ENCODE results near the gene OR8B12.

Gene OR8B12

DNA sequence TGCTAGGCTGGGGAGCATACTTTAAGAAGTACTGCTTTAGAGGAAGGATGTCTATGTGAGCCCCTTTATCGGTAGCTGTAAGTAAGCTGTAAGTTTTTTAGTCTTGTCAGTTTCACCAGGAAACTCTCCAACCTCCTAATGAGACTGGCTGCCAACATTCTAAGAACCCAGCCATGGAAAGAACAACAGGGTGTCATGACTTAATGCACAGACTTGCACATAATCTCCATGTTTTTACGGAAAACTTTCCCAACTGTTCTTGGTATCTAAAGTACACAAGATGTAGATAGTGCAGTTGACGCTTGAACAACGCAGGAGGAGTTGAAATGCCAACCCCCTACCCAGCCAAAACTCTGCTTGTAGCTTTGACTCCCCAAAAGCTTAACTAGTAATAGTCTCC is 35.3 kb upstream of the OR8B12 start:
- Histone ChIP-seq H3K79me2 (ENCODE audit: control insufficient read depth, insufficient read depth, low read length, poor library complexity) (no peaks in the 10 kb centered on the region), H3K4me2 (ENCODE audit: low read length) (no peak overlapping the region), H3K4me1 (ENCODE audit: control insufficient read depth in 1 of 2, insufficient read depth in 2 of 2, low read length in 2 of 2) (no peaks in the 10 kb centered on the region), H4K12ac (ENCODE audit: low read depth, low read length) (no peak overlapping the region), H3K79me1 (ENCODE audit: low read length) (no peaks in the 10 kb centered on the region), H4K8ac (ENCODE audit: low read depth, low read length) (no peak overlapping the region), H2BK5ac (ENCODE audit: low read depth, low read length, poor library complexity) (no peak overlapping the region), H3K9me3 (ENCODE audit: insufficient read depth, low read depth, low read length) (no peaks in the 10 kb centered on the region), H3K23ac (ENCODE audit: low read length) (no peak overlapping the region), H2AFZ (ENCODE audit: insufficient read depth, low read length, poor library complexity) (no peak overlapping the region), H3K14ac (ENCODE audit: low read length) (no peak overlapping the region), H4K91ac (ENCODE audit: low read depth, low read length) (no peak overlapping the region), H3K36me3 (ENCODE audit: control insufficient read depth in 1 of 2, insufficient read depth in 2 of 2, low read length in 2 of 2) (no peaks in the 10 kb centered on the region), H2AK5ac (ENCODE audit: low read length) (no peak overlapping the region), H3K18ac (ENCODE audit: low read length) (no peak overlapping the region), H3K27me3 (ENCODE audit: insufficient read depth, low read length) (no peaks in the 10 kb centered on the region), H2BK12ac (ENCODE audit: low read length) (no peak overlapping the region), H2BK120ac (ENCODE audit: insufficient read depth, low read length, poor library complexity) (no peak overlapping the region), H3K4ac (ENCODE audit: low read depth, low read length) (no peak overlapping the region), H3K27ac (ENCODE audit: low read depth, low read length) (no peak overlapping the region), H3K4me3 (ENCODE audit: low read depth, low read length) (no peak overlapping the region), H3K9ac (ENCODE audit: low read length) (no peak overlapping the region)
- WGBS (ENCODE audit: extremely low coverage, insufficient coverage, insufficient read length): no CpG with 5 or more reads among the region's 4 CpGs
- no peak for DNase-seq

DNA sequence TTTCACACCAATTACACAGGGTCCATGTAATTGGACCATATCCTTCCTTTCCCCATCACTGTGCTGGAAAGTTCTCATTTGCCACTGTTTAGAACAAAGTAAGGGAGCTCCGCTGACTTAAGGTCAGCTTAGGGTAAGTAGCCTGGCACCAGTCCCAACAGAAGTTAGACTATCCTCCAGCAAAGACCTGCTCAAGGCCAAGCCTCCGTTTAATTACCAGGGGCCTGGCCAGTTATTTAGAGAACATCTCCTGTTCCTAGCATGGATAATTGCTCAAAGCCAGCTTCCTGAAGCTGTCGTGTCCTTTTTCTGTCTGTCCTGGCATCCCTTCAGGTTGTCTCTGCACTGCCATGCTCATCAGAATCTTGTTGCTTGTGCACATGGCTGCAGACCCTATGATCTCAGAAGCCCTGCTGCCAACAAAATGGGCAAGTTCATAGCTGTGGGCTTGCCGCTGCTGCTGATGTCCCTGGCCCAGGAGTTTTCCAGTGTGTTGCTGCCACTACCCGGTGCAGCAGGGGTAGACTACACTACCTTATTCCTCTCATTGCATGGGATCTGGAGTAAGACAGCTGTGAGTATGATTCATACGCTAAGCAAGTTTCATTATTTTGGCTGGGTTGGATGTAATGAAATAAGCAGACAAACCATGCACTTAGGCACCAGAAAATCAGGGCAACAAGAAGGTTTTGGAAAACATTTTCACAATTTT is 34.4 kb upstream of the OR8B12 start:
- H3K27me3 ChIP-seq (ENCODE audit: insufficient read depth, low read length): no peaks in the 10 kb centered on the region
- no CpG with 5 or more reads among the region's 6 CpGs for WGBS (ENCODE audit: extremely low coverage, insufficient coverage, insufficient read length)

DNA sequence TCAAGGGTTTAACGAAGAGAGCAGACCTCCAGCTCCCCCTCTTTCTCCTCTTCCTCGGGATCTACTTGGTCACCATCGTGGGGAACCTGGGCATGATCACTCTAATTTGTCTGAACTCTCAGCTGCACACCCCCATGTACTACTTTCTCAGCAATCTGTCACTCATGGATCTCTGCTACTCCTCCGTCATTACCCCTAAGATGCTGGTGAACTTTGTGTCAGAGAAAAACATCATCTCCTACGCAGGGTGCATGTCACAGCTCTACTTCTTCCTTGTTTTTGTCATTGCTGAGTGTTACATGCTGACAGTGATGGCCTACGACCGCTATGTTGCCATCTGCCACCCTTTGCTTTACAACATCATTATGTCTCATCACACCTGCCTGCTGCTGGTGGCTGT is 26.7 kb upstream of the OR8B12 start:
- Histone ChIP-seq H3K79me2 (ENCODE audit: control insufficient read depth, insufficient read depth, low read length, poor library complexity) (no peaks in the 10 kb centered on the region), H3K36me3 (ENCODE audit: control insufficient read depth in 1 of 2, insufficient read depth in 2 of 2, low read length in 2 of 2) (no peaks in the 10 kb centered on the region), H3K27me3 (ENCODE audit: insufficient read depth, low read length) (no peaks in the 10 kb centered on the region), H3K27ac (ENCODE audit: low read depth, low read length) (no peak overlapping the region), H2AK5ac (ENCODE audit: low read length) (no peak overlapping the region), H3K4me3 (ENCODE audit: low read depth, low read length) (no peak overlapping the region), H3K14ac (ENCODE audit: low read length) (no peak overlapping the region), H3K9ac (ENCODE audit: low read length) (no peak overlapping the region), H4K91ac (ENCODE audit: low read depth, low read length) (no peak overlapping the region), H4K12ac (ENCODE audit: low read depth, low read length) (no peak overlapping the region), H3K79me1 (ENCODE audit: low read length) (no peaks in the 10 kb centered on the region), H2BK12ac (ENCODE audit: low read length) (no peak overlapping the region), H3K18ac (ENCODE audit: low read length) (no peak overlapping the region), H3K4ac (ENCODE audit: low read depth, low read length) (no peak overlapping the region), H2BK5ac (ENCODE audit: low read depth, low read length, poor library complexity) (no peak overlapping the region), H3K9me3 (ENCODE audit: insufficient read depth, low read depth, low read length) (no peaks in the 10 kb centered on the region), H3K4me2 (ENCODE audit: low read length) (no peak overlapping the region), H2BK120ac (ENCODE audit: insufficient read depth, low read length, poor library complexity) (no peak overlapping the region), H3K23ac (ENCODE audit: low read length) (no peak overlapping the region), H3K4me1 (ENCODE audit: control insufficient read depth in 1 of 2, insufficient read depth in 2 of 2, low read length in 2 of 2) (no peaks in the 10 kb centered on the region), H2AFZ (ENCODE audit: insufficient read depth, low read length, poor library complexity) (no peak overlapping the region), H4K8ac (ENCODE audit: low read depth, low read length) (no peak overlapping the region)
- WGBS (ENCODE audit: extremely low coverage, insufficient coverage, insufficient read length): no CpG with 5 or more reads among the region's 7 CpGs
- DNase-seq: no peak

More for the DNA sequence above, 34.4 kb upstream of the OR8B12 start:
- no peaks in the 10 kb centered on the region for H3K9me3 ChIP-seq (ENCODE audit: insufficient read depth, low read depth, low read length)
- H3K4me3 ChIP-seq (ENCODE audit: low read depth, low read length): no peak overlapping the region
- no peak overlapping the region for H3K18ac ChIP-seq (ENCODE audit: low read length)
- no peak overlapping the region for H2AK5ac ChIP-seq (ENCODE audit: low read length)
- H2BK12ac ChIP-seq (ENCODE audit: low read length): no peak overlapping the region
- H3K4me1 ChIP-seq (ENCODE audit: control insufficient read depth in 1 of 2, insufficient read depth in 2 of 2, low read length in 2 of 2): no peaks in the 10 kb centered on the region
- H3K79me1 ChIP-seq (ENCODE audit: low read length): no peaks in the 10 kb centered on the region
- H3K23ac ChIP-seq (ENCODE audit: low read length): no peak overlapping the region
- no peak overlapping the region for H3K9ac ChIP-seq (ENCODE audit: low read length)
- H3K4ac ChIP-seq (ENCODE audit: low read depth, low read length): no peak overlapping the region
- no peaks in the 10 kb centered on the region for H3K79me2 ChIP-seq (ENCODE audit: control insufficient read depth, insufficient read depth, low read length, poor library complexity)
- H2AFZ ChIP-seq (ENCODE audit: insufficient read depth, low read length, poor library complexity): no peak overlapping the region
- no peak overlapping the region for H4K91ac ChIP-seq (ENCODE audit: low read depth, low read length)
- no peak overlapping the region for H3K27ac ChIP-seq (ENCODE audit: low read depth, low read length)
- H2BK5ac ChIP-seq (ENCODE audit: low read depth, low read length, poor library complexity): no peak overlapping the region
- no peak overlapping the region for H3K4me2 ChIP-seq (ENCODE audit: low read length)
- no peak overlapping the region for H2BK120ac ChIP-seq (ENCODE audit: insufficient read depth, low read length, poor library complexity)
- H4K12ac ChIP-seq (ENCODE audit: low read depth, low read length): no peak overlapping the region
- no peaks in the 10 kb centered on the region for H3K36me3 ChIP-seq (ENCODE audit: control insufficient read depth in 1 of 2, insufficient read depth in 2 of 2, low read length in 2 of 2)
- no peak for DNase-seq
- no peak overlapping the region for H4K8ac ChIP-seq (ENCODE audit: low read depth, low read length)
- no peak overlapping the region for H3K14ac ChIP-seq (ENCODE audit: low read length)

DNA sequence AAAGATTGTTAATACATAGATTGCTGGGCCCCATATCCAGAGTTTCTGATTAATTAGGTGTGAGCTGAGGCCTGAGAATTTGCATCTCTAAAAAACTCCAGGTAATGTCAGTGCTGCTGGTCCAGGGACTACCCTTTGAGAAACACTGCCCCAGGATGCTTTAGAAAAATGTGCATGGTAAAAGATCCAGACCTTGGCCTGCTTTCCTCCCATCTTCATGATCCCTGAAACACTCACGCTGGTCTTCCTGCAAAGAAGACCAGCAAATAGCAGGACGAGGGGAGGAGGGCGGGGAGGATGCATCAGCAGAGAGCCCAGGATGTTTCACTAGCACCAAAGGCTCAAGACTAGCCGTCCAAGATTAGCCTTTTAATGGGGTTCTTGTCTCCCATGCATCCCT is 26.2 kb upstream of the OR8B12 start, which contains the start of gene OR8A1:
OR8A1 (plus strand) TSS at position 301 of the 400 bp plus-strand sequence. CDS start 123 bp downstream, outside the sequence.
- Histone ChIP-seq H4K91ac (ENCODE audit: low read depth, low read length) (no peak within 1 kb of the TSS), H2BK120ac (ENCODE audit: insufficient read depth, low read length, poor library complexity) (no peak within 1 kb of the TSS), H2AK5ac (ENCODE audit: low read length) (no peak within 1 kb of the TSS), H3K79me2 (ENCODE audit: control insufficient read depth, insufficient read depth, low read length, poor library complexity) (no peaks in the 10 kb centered on the region), H4K12ac (ENCODE audit: low read depth, low read length) (no peak within 1 kb of the TSS), H3K18ac (ENCODE audit: low read length) (no peak within 1 kb of the TSS), H3K23ac (ENCODE audit: low read length) (no peak within 1 kb of the TSS), H3K79me1 (ENCODE audit: low read length) (no peaks in the 10 kb centered on the region), H4K8ac (ENCODE audit: low read depth, low read length) (no peak within 1 kb of the TSS), H3K4me1 (ENCODE audit: control insufficient read depth in 1 of 2, insufficient read depth in 2 of 2, low read length in 2 of 2) (no peaks in the 10 kb centered on the region), H3K27me3 (ENCODE audit: insufficient read depth, low read length) (no peaks in the 10 kb centered on the region), H3K14ac (ENCODE audit: low read length) (no peak within 1 kb of the TSS), H3K9me3 (ENCODE audit: insufficient read depth, low read depth, low read length) (no peaks in the 10 kb centered on the region), H2BK12ac (ENCODE audit: low read length) (no peak within 1 kb of the TSS), H3K27ac (ENCODE audit: low read depth, low read length) (no peak within 1 kb of the TSS), H3K36me3 (ENCODE audit: control insufficient read depth in 1 of 2, insufficient read depth in 2 of 2, low read length in 2 of 2) (no peaks in the 10 kb centered on the region), H3K4ac (ENCODE audit: low read depth, low read length) (no peak within 1 kb of the TSS), H2BK5ac (ENCODE audit: low read depth, low read length, poor library complexity) (no peak within 1 kb of the TSS), H2AFZ (ENCODE audit: insufficient read depth, low read length, poor library complexity) (no peak within 1 kb of the TSS), H3K9ac (ENCODE audit: low read length) (no peak within 1 kb of the TSS), H3K4me2 (ENCODE audit: low read length) (no peak within 1 kb of the TSS), H3K4me3 (ENCODE audit: low read depth, low read length) (no peak within 1 kb of the TSS)
- no CpG with 5 or more reads among the region's 4 CpGs for WGBS (ENCODE audit: extremely low coverage, insufficient coverage, insufficient read length)
- no peak for DNase-seq
